Measurements from ENCODE around the gene WWC2.
"Not testable (repeated sequence)": the region's sequence is repeated elsewhere in the genome, so short reads cannot be mapped to it uniquely, and the experiment has no call there.

The WWC2 gene

DNA sequence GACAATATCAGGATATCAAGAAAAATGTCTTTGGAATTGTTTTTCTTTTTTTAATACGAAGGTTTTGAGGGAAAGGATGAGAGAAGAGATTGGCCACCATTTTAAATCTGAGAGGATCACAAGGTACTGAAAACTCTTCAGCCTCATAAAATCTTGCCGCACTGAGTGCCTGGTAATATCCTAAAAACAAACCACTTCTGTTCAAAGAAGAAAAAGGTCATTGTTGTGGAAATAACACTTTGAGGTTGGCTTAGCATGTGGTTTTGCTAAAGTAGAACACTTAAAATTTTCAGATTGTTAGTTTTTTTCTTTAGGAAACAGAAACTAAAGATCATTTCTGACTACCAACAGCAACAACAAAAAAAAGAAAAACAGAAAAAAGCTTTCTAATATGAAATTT is 222.0 kb downstream of the WWC2 start:
- no peak for DNase-seq (ENCODE audit: low read depth)
- no peak overlapping the region for H3K4me3 ChIP-seq (ENCODE audit: low read depth, low read length)
- TF ChIP-seq MYC (IDR thresholded peaks at IDR 0.05; ENCODE audit: low read depth, low read length) (no peak), POLR2A (IDR thresholded peaks at IDR 0.05; ENCODE audit: extremely low read depth, insufficient read length) (no peak)
- TF ChIP-seq, protein P1, sequence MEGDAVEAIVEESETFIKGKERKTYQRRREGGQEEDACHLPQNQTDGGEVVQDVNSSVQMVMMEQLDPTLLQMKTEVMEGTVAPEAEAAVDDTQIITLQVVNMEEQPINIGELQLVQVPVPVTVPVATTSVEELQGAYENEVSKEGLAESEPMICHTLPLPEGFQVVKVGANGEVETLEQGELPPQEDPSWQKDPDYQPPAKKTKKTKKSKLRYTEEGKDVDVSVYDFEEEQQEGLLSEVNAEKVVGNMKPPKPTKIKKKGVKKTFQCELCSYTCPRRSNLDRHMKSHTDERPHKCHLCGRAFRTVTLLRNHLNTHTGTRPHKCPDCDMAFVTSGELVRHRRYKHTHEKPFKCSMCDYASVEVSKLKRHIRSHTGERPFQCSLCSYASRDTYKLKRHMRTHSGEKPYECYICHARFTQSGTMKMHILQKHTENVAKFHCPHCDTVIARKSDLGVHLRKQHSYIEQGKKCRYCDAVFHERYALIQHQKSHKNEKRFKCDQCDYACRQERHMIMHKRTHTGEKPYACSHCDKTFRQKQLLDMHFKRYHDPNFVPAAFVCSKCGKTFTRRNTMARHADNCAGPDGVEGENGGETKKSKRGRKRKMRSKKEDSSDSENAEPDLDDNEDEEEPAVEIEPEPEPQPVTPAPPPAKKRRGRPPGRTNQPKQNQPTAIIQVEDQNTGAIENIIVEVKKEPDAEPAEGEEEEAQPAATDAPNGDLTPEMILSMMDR (IDR thresholded peaks at IDR 0.05; ENCODE audit: low read depth, low read length) = no peak
- TF ChIP-seq, protein P2, sequence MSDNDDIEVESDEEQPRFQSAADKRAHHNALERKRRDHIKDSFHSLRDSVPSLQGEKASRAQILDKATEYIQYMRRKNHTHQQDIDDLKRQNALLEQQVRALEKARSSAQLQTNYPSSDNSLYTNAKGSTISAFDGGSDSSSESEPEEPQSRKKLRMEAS (IDR thresholded peaks at IDR 0.05; ENCODE audit: low read depth, low read length) = no peak

GRCh38 chr4:183321516-183321915 is 222.5 kb downstream of the WWC2 start:
- TF ChIP-seq, protein P1 (IDR thresholded peaks at IDR 0.05; ENCODE audit: low read depth, low read length) = no peak
- TF ChIP-seq POLR2A (IDR thresholded peaks at IDR 0.05; ENCODE audit: extremely low read depth, insufficient read length) = no peak
- TF ChIP-seq, protein P2 (IDR thresholded peaks at IDR 0.05; ENCODE audit: low read depth, low read length) = no peak
- no peak for TF ChIP-seq MYC (IDR thresholded peaks at IDR 0.05; ENCODE audit: low read depth, low read length)
- DNase-seq (ENCODE audit: low read depth) = no peak
- H3K4me3 ChIP-seq (ENCODE audit: low read depth, low read length) = no peak overlapping the region

GRCh38 chr4:183322326-183322725 is 223.3 kb downstream of the WWC2 start, which contains the start of gene CLDN24:
TSS of gene CLDN24 (minus strand) at chr4:183322426. CDS start at chr4:183322426, 0 bp downstream.
- TF ChIP-seq MYC (IDR thresholded peaks at IDR 0.05; ENCODE audit: low read depth, low read length) = no peak
- TF ChIP-seq, protein P2 (IDR thresholded peaks at IDR 0.05; ENCODE audit: low read depth, low read length) = no peak
- TF ChIP-seq, protein P1 (IDR thresholded peaks at IDR 0.05; ENCODE audit: low read depth, low read length) = no peak
- TF ChIP-seq POLR2A (IDR thresholded peaks at IDR 0.05; ENCODE audit: extremely low read depth, insufficient read length) = no peak
- no peak for DNase-seq (ENCODE audit: low read depth)
- H3K4me3 ChIP-seq (ENCODE audit: low read depth, low read length) = no peak within 1 kb of the TSS

DNA sequence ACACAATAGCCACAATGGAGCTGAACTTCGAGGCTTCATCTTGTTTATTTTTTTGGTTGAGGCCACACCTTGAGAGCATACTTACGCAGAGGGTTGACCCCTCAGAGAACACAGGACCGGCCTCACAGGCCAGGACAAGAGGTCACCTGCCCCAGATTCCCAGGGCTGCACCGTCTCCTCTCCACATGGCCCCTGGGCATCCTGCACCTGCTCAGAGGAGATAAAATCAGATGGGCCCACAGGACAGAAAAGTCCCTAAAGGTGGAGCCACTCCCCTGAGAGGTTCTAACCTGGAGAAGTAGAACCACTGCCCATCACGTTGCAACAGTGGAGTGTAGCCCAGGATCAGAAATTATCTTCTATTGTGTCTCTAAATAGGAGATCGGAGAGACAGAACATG is 224.2 kb downstream of the WWC2 start:
- H3K4me3 ChIP-seq (ENCODE audit: low read depth, low read length) = no peak overlapping the region
- TF ChIP-seq, protein P1 (IDR thresholded peaks at IDR 0.05; ENCODE audit: low read depth, low read length) = no peak
- TF ChIP-seq POLR2A (IDR thresholded peaks at IDR 0.05; ENCODE audit: extremely low read depth, insufficient read length) (no peak), MYC (IDR thresholded peaks at IDR 0.05; ENCODE audit: low read depth, low read length) (no peak)
- TF ChIP-seq, protein P2 (IDR thresholded peaks at IDR 0.05; ENCODE audit: low read depth, low read length) = no peak
- DNase-seq (ENCODE audit: low read depth) = no peak

DNA sequence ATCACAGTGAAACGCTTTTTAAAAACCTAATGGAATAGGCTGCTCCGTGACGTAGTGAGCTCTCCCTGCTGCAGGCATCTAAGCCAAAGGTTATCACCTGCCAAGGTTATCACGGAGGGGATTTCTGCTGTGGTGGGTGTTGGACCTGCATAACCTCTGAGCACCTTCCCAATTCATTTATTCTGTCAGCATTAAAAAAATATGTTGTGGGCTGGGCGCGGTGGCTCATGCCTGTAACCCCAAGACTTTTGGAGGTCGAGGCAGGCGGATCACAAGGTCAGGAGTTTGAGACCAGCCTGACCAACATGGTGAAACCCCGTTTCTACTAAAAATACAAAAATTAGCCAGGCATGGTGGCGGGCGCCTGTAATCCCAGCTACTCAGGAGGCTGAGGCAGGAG is 225.0 kb downstream of the WWC2 start:
- not testable (repeated sequence) for DNase-seq (ENCODE audit: low read depth); H3K4me3 ChIP-seq (ENCODE audit: low read depth, low read length)

DNA sequence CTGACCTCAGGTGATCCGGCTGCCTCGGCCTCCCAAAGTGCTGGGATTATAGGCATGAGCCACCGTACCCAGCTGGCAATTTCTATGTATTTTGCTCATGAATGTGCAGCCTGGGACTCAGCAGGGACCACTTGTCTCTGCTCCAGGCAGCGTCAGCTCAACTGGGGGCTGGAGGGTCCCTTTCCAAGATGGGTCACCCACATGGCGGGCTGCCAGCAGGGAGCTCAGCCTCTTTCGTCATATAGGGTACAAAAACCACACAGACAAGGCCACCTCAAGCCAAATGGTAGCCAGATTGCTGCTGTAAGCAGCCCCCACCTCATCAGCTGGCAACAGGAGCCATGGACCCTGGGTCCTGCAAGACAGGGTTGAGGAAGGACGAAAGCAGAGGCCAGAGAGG is 225.6 kb downstream of the WWC2 start:
- no peak for DNase-seq (ENCODE audit: low read depth)
- TF ChIP-seq MYC (IDR thresholded peaks at IDR 0.05; ENCODE audit: low read depth, low read length) (no peak), POLR2A (IDR thresholded peaks at IDR 0.05; ENCODE audit: extremely low read depth, insufficient read length) (no peak)
- TF ChIP-seq, protein P2 (IDR thresholded peaks at IDR 0.05; ENCODE audit: low read depth, low read length) = no peak
- TF ChIP-seq, protein P1 (IDR thresholded peaks at IDR 0.05; ENCODE audit: low read depth, low read length) = no peak
- no peak overlapping the region for H3K4me3 ChIP-seq (ENCODE audit: low read depth, low read length)

- not testable (repeated sequence) for DNase-seq (ENCODE audit: low read depth); H3K4me3 ChIP-seq (ENCODE audit: low read depth, low read length)
These were observed 227.3 kb downstream of the WWC2 start for GRCh38 chr4:183326387-183326786.

Data from NB4 (cell line).